Spleen (tissue), 7 donors: Measurements from ENCODE around the gene NDRG3.

Experiments used
- POLR2A ChIP-seq, 3 donors: fragments of 450-650 bp; IDR thresholded peaks; one replicate each; pipeline ENCODE4 v1.5.1; 2017; ENCODE audit warnings: antibody characterized with exemption in 3 of 3, mild to moderate bottlenecking in 1 of 3
- POLR2AphosphoS5 ChIP-seq, 3 donors: sonication (generic); formaldehyde crosslinking; IDR thresholded peaks; one replicate each; pipeline ENCODE4 v1.5.1; 2017; ENCODE audit warnings: antibody characterized with exemption in 3 of 3
- TF ChIP-seq, protein P1 (sequence below), 11 experiments: fragments of 200-600 bp in 7 of 11; fragments of 450-650 bp in 4 of 11; sonication (generic) in 4 of 11; IDR thresholded peaks in 8 of 11; conservative IDR thresholded peaks in 3 of 11; 1 replicate in 7 of 11; 2 replicates in 4 of 11; pipeline versions ENCODE4 v1.4.0 to v1.8.0; 2016 to 2021; ENCODE audit warnings: antibody characterized with exemption in 11 of 11, inconsistent platforms in 4 of 11, mild to moderate bottlenecking in 1 of 11
- donor health status: DM: no; HTN: no; CAD: no; lungs with moderate emphysema.
- donor health status: DM: no; HTN: no; CAD: no.
- donor health status: DM: no; HTN: no; CAD: no.

DNA sequence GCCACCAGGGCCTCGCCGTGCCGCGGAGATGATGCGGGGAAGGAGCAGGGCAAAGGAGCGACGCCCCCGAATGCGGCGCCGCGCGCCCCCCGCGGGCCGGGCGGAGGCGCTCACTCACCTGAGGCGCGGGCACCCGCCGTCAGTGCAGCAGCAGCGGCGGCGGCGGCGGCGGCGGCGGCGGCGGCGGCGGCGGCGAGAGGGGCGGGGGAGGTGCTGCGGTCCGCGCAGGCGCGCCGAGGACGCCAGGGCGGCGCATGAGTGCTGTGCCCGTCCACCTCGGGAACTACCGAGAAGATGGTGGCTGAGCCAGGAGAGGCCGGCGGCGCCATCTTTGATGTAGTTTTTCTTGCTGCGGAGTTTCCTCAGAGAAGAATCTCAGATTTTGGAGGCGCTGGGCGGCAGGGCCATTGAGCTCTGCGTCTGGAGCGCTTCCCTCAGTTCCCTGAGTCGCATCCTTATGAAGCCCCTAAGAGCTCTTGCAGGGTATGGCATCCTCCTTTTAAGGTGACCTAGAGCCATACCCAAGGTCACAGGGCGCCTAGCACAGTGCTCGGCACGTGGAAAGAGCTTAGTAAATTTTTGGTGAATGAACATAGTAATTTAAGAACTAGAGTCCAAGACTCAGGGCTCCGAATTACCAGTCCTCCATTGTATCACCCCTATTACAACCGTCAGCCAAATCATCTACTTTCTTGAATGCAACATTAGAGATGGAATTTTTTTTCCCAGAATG is at the start of gene NDRG3:
- TF ChIP-seq, protein P1, sequence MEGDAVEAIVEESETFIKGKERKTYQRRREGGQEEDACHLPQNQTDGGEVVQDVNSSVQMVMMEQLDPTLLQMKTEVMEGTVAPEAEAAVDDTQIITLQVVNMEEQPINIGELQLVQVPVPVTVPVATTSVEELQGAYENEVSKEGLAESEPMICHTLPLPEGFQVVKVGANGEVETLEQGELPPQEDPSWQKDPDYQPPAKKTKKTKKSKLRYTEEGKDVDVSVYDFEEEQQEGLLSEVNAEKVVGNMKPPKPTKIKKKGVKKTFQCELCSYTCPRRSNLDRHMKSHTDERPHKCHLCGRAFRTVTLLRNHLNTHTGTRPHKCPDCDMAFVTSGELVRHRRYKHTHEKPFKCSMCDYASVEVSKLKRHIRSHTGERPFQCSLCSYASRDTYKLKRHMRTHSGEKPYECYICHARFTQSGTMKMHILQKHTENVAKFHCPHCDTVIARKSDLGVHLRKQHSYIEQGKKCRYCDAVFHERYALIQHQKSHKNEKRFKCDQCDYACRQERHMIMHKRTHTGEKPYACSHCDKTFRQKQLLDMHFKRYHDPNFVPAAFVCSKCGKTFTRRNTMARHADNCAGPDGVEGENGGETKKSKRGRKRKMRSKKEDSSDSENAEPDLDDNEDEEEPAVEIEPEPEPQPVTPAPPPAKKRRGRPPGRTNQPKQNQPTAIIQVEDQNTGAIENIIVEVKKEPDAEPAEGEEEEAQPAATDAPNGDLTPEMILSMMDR (IDR thresholded peaks at IDR 0.05 in 8 of 11, conservative IDR thresholded peaks at IDR 0.05 in 3 of 11) = peak in 5 of 11 experiments; percentile 16 to 43 (median 29)
- TF ChIP-seq POLR2A (IDR thresholded peaks at IDR 0.05) (peak in 1 of 3 donors; percentile 53), POLR2AphosphoS5 (IDR thresholded peaks at IDR 0.05) (peak; percentile 60 to 78 (median 65))
